GM12875 (cell line): ENCODE results near the gene DNA2.

Source experiments
- H3K4me3 ChIP-seq: one replicate; pipeline ENCODE4 v1.5.1; 2011; ENCODE audit warnings: low read depth, low read length, control low read depth
- CTCF ChIP-seq: IDR thresholded peaks from 2 replicates; pipeline ENCODE4 v1.5.1; 2011; ENCODE audit warnings: low read depth, mild to moderate bottlenecking, control low read depth, inconsistent platforms, low read length, moderate library complexity, borderline replicate concordance; ENCODE audit not compliant: insufficient read depth

DNA2 gene

GRCh38 chr10:68502846-68503245 lies 31.1 kb upstream of the DNA2 start:
- no peak for TF ChIP-seq CTCF
- H3K4me3 ChIP-seq, result no peak overlapping the region

GRCh38 chr10:68501691-68502090 lies 29.9 kb upstream of the DNA2 start:
- TF ChIP-seq CTCF, result no peak
- no peak overlapping the region for H3K4me3 ChIP-seq

GRCh38 chr10:68499544-68499943 lies 27.8 kb upstream of the DNA2 start:
- H3K4me3 ChIP-seq, result no peak overlapping the region
- TF ChIP-seq CTCF, result no peak

GRCh38 chr10:68496072-68496471 lies 24.3 kb upstream of the DNA2 start:
- no peak overlapping the region for H3K4me3 ChIP-seq
- no peak for TF ChIP-seq CTCF

GRCh38 chr10:68492118-68492517 lies 20.3 kb upstream of the DNA2 start:
- no peak overlapping the region for H3K4me3 ChIP-seq
- TF ChIP-seq CTCF, result no peak

- H3K4me3 ChIP-seq, result no peak overlapping the region
- no peak for TF ChIP-seq CTCF
Measured at GRCh38 chr10:68489919-68490318, 18.1 kb upstream of the DNA2 start.

GRCh38 chr10:68474021-68474420 lies 2.2 kb upstream of the DNA2 start:
- no peak overlapping the region for H3K4me3 ChIP-seq
- TF ChIP-seq CTCF, result no peak
